ENCODE results near the gene KRCC1.
A peak's percentile ranks its signal among the peaks of the same experiment; 100 is the strongest.

The KRCC1 gene

DNA sequence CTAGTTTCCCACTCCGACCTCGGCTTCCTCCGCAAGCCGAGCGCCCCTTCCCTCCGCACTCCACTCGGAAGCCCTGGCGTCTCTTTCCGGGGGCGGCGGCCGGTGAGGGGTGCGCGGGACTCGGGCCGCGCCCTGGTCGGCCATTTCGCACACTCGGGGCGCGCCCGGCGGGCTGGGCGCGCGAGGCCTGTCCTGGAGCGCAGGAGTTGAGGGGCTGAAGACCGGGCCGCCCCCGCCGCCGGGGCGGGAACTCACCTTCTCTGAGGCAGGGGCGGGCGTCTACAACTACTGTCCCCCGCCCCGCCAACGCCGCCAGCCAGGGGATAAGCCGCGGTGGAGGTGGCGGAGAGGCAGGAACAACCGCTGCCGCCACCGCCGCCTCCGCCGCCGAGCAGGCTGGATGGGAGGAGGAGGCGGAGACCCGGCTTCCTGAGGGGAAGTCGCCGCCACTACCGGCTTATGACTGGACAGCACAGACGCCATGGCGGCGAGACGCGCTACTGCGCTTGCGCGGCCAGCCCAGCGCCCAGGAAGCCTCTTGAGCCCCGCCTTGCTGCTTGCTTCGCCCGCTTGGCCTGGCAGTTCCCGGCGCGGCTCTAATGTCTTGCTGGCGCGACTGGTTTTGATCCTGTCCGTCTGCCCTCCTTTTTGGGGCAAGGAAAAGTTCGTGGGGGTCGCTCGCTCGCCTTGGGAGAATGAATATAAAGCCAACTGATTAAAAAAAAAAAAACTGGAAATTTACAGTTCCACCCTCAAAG is at the start of gene KRCC1:
KRCC1 (minus strand) TSS at position 413 of the 758 bp plus-strand sequence. CDS start 27,220 bp downstream, outside the sequence.
- DNase-seq: peak; percentile 39

DNA sequence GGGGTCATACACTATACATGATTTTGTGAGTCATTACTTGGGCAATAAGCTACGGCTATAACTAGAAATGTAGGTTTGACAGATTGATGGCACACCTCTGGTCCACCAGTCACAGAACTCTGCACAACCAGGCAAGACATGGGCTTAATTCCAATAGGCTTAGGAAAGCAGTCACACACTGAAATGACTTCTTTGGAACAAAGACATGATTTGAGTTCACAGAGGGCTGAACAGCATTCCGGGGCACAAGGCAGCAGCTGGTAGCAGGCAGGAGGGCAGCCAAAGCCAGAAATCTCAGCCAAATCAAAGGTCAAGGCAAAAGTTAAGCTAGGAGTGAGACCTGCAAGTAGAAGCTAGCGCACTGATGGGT is 44.9 kb upstream of the KRCC1 start:
- no peak for DNase-seq

DNA sequence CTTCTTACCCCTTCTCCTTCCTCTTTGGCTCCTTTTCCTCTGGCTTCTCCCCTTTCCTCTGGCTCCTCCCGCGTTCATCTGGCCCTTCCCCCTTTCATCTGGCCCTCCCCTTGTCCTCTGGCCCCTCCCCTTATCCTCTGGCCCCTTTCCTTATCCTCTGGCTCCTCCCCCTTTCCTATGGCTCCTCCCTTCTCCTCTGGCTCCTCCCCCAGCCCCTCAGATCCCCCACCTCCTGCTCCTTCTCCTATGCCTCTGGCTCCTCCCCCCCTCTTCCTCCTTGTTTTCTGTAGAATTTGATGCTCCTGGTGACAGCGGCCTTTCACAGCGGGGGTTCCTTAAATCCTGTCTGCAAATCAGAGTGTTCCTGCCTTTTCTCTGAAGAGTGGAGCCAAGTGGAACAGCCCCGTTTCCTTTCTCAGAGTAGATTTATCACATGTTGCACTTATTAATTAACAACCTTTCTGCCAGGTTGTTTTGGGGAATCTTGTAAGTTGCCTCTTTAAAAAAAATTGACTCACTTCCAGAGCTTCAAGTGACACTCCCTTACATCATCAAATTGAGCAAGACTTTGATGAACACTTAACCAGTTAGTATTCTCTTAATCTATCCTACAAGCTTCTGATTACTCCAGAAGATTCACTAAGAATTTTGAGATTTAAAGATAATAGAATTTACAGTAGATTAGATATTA is 44.4 kb upstream of the KRCC1 start:
- DNase-seq: no peak

DNA sequence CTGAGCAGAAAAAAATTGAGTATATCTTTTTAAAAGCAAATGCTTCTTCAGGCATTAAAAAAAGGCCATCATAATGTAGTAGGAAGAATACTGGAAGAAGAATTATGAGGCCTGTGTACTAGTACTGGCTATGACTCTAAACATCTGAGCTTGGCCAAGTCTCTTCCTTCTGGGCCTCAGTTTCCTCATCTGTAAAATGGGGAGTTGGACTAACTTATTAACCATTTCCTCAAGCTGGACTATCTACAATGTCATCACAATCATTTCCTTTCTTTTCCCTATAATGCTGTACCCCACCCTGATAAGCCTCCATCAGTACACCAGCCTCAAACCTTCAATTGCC is 42.9 kb upstream of the KRCC1 start:
- no peak for DNase-seq

DNA sequence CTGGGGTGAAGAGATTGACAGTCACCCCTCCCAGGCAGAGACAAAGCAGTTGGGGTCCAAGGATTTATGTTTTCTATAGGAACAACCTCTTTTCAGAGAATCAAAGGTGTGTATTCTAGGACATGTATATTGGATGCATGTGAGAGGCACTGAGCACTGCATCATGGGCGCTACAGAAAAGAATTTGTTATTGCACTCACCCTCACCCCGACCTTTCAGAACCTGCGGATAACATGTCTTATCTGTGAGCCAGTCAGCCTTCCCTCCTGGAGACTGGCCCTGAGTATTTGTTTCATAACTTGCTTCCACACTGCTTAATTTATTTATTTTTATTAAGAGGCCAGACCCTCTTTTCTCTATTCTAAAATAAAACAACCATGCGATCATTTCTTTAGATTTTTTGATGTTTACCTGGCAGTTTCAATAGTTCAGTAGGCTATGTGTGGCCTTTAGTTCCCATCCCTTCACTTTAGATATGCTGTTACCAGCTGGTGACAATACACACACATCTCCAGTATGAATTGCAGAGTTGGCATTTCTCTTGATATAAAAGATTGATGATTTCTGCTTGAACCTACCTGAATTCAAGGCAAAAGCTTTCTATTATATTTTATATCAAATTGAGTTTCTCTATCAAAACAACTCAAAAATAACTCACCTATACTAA is 42.4 kb upstream of the KRCC1 start:
- DNase-seq: no peak

DNA sequence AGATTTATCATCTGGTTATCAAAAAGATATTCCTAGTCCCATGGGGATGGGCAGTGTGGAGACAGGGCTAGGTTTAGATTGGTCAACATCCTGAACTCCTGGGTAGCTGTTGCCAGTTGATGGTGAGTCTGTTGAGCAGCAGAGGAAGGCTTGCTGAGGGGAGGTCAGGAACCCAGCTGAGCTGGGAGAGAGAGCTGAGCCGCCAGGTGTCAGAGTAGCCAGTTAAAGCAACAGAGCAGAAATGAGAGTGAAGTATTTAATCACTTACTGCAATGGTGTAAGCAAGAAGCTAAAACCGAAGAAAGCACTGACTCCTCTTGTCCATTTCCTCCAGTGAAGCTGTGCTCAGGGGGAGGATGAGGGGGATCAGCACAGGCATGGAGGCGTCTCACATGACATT is 41.6 kb upstream of the KRCC1 start:
- no peak for DNase-seq

DNA sequence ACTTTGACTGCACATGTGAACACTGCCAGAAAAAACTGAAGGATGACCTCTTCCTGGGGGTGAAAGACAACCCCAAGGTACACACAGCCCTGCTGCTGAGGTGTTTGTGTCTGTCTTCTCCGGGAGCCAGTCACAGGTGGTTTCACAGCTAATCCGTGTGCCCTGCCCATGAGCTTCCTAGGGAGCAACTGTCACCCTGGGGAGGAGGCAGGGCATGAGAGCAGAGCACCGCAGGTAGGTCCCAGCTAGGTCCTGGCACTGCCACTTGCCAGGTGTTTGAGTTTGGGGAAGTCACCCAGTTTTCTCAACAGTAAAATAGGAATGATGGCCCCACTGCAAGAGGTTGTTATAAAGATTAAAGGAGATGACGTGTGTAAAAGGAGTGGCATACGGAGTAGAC is 41.1 kb upstream of the KRCC1 start:
- no peak for DNase-seq

DNA sequence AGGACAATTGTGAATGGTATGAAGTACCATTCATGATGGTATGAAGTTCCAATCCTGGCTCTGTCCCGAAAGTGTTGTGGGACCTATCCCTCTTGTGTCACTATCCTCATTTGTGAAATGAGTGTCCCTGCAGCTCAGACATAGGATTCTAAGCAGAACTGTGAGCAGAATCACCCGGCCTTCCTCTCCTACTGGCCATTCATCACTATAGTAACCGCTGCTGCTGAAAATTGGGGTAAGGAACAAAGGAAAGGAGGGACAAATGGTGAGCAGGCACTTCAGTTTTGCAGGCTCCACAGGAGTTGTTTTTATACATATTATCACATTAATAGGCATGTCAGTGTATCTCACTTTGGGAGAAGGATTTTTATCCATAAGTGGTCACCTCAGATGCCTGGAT is 39.4 kb upstream of the KRCC1 start:
- DNase-seq: no peak

DNA sequence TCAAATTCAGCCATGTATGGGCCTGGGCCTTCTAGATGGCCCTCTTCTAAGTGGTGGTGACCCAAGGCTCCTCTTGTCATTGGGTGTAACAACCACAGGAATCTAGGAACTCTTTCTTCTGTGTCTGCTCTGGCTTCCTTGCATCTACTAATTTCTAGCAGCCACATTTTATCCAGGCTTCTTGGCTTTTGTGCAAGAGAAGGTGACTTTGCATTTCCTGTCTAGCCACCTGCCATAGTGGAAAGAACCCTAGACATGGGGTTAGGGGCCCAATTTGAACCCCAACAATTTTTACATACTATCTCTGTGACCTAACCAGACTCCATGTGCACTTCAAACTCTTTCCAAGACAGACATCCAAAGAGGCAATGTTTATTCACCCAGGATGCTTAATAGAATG is 37.2 kb upstream of the KRCC1 start:
- no peak for DNase-seq

DNA sequence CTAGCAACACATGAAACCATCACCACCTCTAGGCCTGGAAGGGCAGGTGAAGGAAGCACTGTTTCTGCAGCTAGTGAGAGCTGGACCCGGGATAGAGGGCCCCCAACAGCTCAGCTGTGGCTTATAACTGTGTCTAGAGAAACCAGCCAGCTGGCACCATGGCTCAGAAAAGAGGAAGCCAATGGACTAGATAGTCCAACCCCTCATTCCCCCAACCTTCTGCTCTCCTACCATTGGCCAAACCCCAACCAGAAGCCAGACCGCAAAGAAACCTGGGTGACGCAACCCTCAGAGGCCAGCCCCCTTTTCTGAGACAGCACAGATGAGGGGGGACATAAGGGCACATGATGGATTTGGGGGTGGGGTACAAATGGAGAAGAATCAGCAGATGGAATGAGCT is 36.4 kb upstream of the KRCC1 start:
- no peak for DNase-seq

DNA sequence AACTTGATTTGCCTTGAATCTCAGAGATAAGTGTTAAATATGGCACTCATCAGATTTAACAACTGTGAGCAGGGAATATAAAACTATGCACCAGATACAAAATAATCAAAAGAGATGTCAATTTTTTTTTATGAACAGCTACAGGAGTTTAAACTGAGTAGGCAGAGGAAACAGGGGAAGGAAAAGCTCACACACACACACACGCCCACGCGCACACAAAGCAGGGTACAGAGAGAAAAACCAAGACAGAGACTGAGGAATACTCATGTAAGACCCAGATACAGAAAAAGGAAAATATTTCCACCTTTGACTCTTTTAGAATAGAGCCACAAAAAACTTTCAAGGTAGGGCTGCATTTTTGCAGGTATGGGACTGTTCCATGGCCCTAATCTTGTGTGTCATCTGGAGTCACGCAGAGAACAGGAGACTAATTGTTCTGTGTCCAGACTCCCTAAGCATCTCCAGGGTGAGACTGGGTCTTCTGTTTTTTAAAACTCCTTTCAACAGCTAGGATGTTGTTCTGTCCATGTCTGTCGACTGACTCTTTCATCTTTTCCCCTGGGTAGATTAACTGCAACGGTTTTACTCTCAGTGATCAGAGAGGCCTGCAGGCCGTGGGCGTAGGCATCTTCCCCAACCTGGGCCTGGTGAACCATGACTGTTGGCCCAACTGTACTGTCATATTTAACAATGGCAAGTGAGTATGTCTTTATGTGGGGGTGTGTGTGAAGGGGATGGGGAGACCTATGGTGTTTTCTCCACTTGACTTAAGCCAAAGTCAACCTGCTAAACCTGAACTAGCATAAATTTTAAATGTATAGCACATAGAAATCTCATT is 35.1 kb upstream of the KRCC1 start:
- DNase-seq: no peak

DNA sequence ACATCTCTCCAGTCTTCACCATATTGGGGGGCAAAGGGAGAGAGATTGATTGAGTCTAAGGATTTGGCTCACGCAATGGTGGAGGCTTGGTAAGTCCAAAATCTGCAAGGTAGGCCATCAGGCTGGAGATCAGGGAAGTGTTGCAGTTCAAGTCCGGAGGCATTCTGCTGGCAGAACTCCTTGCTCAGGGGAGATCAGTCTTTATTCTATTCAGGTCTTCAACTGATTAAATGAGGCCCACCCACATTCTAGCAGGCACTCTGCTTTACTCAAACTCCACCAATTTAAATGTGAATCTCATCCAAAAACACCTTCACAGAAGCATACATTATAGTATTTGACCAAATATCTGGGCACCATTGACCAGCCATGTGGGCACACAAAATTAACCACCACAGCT is 33.4 kb upstream of the KRCC1 start:
- DNase-seq: no peak

DNA sequence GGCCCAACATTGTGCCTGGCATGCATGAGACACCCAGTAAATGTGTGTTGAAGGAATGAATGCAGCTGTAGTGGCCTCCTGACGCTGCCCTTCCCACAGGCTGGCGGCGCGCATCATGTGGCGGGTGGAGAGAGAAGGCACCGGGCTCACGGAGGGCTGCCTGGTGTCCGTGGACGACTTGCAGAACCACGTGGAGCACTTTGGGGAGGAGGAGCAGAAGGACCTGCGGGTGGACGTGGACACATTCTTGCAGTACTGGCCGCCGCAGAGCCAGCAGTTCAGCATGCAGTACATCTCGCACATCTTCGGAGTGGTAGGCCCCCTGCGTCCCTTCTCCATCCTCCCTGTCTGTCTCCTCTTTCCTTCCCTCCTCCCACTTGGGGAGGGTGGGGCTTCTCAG is 32.2 kb upstream of the KRCC1 start:
- no peak for DNase-seq

DNA sequence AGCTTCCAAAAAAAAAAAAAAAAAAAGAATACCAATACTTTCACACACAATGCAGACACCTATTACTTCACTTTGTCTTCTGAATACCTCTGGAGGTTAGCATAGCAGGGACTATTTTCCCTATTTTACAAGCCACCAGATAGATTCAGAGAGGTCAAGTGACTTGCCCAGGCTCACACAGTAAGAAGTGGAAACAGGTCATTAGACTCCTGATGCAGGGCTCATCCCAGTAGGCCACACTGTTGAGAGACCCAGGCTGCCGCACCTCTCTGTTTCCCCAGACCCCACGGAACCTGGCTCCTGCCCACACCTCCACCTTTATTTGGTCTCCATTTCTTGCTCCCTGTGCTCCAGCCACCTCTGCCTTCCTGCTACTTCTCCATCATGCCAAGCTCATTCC is 31.5 kb upstream of the KRCC1 start:
- no peak for DNase-seq

DNA sequence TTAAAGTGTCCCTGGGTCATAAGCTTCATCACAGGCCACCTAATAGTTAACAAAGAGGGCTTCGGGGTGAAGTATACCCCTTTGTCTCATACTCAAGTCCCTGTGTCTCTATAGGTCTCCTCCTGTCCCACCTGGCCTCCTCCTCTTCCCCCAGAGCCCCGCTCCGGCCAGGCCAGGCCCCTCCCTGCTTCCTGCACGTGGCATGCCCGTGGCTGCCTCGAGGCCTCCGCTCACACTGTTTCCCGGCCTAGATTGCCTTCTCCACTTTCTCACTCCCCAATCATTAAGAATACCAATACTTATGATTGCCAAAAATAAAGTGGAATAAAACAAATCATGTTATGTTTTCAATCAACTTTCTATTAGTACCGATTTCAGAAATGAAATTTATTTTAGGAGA is 30.8 kb upstream of the KRCC1 start:
- DNase-seq: no peak

DNA sequence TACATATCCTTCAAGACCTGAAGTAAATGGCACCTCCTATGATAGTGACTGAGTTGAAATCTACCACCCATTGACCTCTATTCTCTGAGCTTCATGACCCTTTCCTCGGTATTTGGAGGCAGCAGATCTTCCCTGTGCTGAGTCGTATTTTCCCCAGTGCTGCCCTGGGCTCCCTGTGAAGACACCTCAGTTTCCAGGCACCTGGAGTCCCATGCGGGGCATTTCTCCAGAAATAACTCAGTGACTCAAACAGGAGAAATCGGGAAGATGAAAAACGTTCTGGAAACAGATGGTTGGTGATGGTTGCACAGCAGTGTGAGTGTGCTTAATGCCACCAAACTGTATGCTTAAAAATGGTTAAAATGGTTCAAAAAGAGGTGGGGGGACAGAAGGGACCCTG is 30.0 kb upstream of the KRCC1 start:
- no peak for DNase-seq

DNA sequence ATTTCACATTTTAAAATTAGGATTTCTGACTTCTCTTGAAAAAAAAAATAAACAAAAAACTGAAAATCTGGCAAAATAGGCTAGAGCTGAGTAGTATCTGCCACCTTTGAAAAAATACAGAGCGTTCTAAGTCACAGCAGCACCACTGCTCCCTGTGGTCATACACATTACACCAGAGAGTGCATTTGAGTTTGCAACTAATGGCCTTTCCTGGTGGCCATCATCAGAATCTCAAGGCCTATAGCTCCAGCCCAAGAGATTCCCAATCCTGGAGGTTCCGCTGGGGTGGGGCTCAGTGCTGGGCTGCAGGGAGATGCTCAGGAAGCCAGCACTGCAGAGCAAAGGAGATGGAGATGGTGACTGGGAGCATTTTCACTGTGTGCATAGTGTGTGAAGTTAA is 29.5 kb upstream of the KRCC1 start:
- DNase-seq: no peak

DNA sequence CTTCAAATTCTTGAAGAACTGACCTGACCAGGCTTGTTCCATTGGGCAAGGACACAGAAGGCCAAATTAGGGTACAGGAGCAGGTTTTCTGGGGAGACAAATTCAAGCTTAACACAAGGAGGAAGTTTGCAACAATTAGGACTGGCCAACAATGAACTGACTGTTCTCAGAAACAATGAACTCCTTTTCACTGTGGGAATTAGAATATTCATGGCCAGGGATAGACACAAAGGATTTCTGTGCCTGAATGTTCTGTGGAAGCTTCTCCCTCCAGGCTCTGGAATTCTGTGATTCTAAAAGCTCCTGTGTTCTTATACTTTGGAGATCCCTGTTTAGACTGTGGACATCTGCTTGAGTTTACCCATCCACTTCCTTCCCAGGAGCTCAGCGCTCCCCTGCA is 27.2 kb upstream of the KRCC1 start:
- no peak for DNase-seq

DNA sequence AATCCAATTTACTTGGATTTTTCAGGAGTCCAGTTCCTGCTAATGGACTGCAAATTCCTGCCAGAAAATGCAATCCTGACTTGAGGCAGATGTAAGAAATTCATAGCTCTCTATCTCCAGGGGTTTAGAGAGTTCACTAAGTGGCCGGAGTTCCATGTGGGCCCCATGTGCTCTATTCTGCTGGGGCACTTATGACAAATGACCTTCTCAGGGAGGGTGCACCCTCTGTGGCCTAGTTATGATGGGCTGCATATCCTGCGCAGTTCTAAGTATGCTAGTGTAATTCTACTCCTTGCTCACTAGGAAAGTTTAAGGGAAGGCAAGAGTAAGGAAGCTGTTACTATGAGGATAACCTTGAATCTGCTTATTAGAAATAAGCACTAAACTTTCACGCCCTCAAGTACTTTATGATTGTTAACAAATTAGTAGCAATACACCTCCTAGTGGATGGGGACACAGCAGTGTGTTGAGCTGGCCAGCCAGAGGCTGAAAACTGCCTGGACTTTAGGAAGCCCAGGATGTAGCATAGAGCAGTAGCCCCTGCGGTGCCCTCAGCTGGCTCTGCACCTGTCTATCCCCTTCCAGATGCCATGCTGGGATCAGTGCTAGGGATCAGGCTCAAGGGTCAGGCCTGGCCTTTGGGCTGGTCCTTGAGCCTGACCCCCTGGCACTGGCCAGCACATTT is 26.5 kb upstream of the KRCC1 start:
- DNase-seq: no peak

DNA sequence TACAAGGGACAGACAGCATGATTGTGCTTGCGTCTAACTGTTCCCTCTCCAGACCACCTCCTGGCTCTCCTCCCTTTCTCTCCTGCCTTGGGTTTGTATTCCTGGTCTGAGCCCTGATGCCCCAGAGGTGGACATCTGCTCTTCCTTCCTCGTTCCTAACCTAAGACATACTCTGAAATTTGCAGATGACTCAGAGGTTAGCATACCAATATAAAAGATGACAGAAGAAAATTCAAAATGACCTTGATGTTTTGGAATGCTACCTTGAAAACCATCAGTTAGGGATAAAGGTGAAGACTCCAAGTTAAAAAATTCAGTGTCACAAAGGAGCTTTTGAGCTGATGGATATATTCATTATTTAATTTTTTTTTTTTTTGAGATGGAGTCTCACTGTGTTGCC is 25.0 kb upstream of the KRCC1 start:
- no peak for DNase-seq

DNA sequence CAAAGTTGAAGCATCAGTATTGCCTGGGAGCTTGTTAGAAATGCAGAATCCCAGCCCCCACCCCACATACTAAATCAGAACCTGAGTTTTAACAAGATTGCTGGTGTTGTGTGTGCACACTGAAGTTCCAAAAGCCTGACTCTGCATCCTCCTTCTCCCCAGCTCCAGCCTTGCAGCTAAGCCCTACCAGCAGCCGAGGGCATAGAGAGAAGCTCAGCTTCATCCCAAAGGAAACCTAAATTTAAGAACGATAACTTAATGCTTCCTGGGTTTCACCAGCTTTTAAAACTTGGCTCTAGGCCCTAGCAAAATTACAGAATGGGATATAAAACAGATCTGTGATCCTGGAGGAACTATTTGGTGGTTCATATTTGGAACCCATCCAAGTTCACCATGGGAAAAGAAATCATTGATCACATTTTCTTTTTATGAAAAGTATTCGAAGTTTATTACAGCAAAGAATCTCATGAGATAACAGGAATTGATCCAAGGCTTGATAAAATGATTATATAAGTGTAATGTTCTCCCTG is 23.1 kb upstream of the KRCC1 start:
- no peak for DNase-seq

DNA sequence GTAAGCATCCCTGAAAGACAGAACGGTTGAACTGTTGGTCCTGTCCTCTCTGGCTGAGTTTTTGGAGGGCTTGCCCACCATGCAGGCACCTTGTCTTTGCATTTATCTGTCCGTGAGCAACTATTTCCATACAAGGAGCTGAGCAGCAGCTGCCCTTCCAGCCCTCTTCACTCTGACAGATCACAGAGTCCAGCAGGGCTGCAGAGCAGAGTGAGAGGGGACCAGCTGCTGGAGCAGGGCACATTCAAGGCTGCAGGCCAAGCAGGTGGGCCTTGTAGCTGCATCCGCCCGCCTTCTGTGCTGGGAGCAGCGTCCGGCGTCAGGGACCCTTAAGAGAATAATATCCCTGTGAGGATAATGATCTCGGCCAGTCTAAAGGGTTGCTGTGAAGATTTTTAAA is 21.5 kb upstream of the KRCC1 start:
- DNase-seq: peak; percentile 68

DNA sequence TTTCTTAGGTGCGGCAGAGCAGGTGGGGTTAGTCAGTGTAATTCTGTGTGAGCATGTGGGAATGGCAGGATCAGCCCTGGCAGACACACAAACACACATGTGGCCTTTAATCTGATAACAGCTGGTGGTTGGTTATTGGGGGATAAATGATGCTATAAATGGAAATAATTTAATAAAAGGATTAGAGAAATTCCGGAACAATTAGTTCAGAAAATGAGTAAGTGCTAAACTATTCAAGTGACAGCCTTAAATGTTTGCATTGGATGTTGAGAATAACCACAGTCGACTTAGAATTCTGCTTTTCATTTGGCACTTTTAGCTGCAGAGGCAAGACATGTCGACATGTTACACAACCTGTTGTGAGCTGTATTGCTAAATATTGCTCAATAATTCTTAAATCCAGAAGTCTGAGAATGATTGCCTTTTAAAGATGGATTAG is 19.3 kb upstream of the KRCC1 start:
- no peak for DNase-seq

Measured in SHP77 treated with DMSO at 0.1 percent for 48 hours (cell line).